PC-9 (cell line): ENCODE results near the gene SMCP.

Source experiments
- EZH2 ChIP-seq: fragments of 200-600 bp; sonication (generic); IDR thresholded peaks from 2 replicates; pipeline ENCODE4 v1.8.0; 2017; ENCODE audit warnings: antibody characterized with exemption, low read depth
- TF ChIP-seq, protein P1 (sequence below): fragments of 200-600 bp; sonication (generic); conservative IDR thresholded peaks from 2 replicates; pipeline ENCODE4 v1.6.1; 2017; ENCODE audit warnings: mixed run types, antibody characterized with exemption, mild to moderate bottlenecking, moderate library complexity

DNA sequence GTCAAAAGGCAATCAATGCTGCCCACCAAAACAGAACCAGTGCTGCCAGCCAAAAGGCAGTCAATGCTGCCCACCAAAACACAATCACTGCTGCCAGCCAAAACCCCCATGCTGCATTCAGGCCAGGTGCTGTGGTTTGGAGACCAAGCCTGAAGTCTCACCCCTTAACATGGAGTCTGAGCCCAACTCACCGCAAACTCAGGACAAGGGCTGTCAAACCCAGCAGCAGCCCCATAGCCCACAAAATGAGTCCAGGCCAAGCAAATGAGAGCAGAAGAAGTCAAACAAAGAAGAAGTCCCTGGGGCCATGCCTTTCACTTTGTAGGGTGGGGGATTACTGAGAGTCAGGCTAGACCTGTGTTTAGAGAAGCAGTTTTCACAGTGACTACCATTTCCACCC is 6.4 kb downstream of the SMCP start:
- TF ChIP-seq, protein P1, sequence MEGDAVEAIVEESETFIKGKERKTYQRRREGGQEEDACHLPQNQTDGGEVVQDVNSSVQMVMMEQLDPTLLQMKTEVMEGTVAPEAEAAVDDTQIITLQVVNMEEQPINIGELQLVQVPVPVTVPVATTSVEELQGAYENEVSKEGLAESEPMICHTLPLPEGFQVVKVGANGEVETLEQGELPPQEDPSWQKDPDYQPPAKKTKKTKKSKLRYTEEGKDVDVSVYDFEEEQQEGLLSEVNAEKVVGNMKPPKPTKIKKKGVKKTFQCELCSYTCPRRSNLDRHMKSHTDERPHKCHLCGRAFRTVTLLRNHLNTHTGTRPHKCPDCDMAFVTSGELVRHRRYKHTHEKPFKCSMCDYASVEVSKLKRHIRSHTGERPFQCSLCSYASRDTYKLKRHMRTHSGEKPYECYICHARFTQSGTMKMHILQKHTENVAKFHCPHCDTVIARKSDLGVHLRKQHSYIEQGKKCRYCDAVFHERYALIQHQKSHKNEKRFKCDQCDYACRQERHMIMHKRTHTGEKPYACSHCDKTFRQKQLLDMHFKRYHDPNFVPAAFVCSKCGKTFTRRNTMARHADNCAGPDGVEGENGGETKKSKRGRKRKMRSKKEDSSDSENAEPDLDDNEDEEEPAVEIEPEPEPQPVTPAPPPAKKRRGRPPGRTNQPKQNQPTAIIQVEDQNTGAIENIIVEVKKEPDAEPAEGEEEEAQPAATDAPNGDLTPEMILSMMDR = no peak
- no peak for TF ChIP-seq EZH2
